HG02885 (cell line): Measurements from ENCODE around the gene WIZ.

Source experiments
- ATAC-seq: cut with Tn5 transposase; IDR thresholded peaks from one replicate; pipeline ENCODE4 v1.9.1; 2021; ENCODE audit warnings: mild to moderate bottlenecking; ENCODE audit not compliant: unreplicated experiment, poor library complexity

The WIZ gene

DNA sequence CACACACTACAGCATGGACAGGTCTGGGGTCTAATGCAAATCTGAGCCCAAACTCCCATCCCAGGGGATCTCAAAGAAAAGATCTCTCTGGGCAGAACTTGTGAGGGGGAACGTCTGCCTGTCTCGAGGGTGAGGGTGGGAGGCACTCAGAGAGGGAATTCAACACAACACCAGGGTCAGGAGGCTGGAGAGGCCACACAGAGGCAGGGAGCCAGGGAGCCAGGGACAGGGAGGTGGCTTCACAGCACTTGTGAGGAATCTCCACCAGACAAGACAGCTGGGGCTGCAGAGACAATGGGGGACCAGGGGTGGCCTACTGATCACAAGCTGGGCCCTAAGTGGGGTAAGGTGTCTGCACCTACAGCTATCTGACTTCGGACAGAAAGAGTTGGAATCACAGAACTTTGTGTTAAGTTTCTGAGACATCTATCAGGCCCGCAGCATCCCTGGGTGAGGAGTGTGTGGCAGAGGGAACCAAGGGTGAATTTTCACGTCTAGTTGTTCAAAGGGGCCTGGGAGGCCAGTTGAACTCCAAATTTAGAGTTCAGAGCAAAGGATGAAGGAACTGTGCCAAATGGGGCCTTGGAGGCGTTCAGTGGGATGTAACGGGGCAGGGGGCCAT lies 18.2 kb downstream of the WIZ start:
- ATAC-seq, result no peak

DNA sequence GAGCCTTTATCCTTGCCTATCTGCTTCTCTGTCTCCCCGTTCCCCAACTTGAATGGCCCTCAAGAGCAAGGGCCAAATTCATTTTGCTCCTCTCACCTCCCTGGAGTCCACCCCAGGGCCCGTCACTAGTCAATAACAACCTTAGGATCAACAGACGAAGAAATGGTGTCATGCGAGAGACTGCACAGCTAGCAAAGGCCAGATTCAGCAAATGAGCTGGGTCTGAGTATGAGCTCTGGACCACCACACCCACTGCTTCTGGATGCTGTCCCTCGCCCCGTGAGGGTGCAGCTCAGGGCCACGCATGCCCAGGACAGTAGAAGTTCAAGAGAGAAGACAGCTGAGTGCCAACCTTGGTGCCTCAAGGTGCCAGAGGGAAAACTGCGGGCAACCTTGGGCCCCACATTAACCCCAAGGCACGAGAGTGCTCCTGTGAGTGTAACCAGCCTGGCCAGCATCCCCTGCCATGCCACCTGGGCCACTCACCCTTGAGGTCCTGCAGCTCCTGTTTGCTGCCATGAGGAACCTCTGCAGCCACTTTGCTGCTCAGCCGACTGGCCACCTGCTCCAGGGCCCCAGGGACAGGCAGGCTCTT lies 19.1 kb downstream of the WIZ start:
- no peak for ATAC-seq

DNA sequence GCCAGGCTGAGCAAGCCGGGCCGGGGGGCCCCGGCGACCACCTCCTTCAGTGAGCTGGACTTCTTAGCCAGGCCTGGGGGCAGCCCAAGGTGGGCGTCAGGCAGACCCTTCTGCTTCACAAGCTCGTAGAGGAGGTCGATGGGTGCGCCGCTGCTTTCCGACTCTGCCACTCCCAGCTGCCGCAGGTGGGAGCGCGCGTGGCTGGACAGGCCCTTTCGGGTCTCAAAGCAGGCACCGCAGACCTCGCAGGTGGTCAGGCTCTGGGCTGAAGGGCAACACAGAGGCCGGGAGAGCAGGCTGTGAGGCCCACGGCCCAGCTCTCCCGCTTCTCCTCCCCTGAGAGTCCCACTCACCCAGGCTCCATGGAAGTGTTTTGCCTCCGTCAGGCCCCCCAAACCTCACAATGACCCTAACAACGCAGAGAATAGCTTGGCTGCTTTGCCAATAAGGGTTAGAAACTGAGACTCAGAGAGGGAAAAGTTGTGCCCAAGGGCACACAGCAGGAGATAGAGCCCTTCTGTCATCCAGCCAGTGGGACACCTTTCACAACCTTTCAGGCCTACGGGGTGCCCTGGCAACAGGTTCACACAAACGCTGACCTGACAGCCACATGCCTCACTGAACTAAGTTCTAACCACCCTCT lies 19.8 kb downstream of the WIZ start:
- no peak for ATAC-seq

DNA sequence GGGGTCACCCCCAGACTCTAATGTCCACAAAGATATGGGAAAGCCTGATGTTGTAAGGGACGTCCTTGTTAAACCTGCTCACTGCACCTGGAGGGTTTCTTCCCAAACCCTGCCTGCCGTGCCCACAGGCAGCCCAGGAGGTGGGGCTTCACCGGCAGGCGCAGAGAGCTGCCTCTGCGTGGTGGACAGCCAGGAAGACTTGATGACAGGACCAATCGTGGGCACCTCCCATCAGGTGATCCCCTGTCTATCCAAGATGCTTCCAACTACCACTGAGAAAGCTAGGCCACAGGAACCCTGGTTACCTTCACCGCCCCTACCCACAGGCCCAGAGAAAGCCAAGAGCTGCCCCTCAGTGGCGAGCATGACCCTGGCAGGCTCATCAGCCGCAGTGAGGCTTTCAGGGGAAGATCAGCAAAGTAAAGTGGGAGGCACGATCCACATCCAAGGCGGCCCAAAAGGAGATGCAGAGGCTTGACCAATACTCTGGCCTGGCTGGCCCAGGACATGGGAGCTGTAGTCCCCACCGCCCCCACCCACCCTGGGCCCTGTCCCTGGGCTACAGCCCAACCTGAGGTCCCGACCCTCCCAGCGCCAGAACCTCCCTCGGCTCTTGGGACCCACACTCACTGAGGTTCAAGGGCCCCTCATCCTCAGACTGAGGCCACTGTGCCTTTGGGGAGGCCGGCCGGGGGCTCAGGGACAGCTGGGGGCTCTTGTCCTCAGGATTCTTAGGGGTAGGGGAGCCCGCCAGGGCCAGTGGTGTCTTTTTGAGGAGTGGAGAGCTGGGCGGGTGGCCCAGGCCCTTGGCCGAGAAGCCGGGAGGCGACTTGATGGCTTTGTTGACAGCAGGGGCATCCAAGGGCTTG lies 20.6 kb downstream of the WIZ start:
- no peak for ATAC-seq

DNA sequence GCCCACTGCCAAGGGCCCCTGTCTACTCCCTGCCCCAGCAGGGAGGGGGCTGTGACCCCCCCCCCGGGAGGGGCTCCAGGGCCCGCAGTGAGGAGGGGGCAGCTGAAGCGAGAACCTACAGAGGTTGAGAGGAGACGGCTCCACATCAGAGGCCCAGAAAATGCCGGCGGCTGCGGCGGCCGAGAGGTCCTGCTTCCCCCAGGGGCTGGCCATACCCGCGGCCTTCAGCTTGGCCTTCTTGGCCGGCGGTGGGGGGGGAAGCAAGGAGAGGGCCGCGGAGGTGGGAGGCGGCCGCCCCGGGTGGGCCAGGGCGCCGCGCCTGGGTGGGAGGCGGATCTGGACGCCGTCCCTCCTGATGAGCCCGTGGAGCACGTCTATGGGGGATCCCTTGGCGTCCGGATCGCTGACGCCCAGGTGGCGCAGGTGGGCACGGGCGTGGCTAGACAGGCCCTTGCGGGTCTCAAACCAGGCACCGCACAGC lies 21.7 kb downstream of the WIZ start:
- no peak for ATAC-seq

DNA sequence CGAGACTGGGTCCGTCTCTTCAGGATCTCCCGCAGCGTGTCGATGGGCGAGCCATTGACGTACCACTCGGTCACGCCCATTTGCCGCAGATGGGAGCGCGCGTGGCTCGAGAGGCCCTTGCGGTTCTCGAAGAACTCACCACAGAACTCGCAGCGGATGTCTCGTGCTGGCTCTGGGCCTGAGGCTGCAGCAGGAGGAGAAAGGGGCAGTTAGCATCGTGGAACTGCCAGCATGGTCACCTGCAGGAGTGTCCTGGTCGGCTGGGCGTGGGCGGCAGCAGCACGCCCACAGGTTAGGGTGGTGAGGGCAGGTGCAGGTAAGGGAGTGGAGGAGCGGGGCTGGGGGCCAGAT lies 22.4 kb downstream of the WIZ start:
- no peak for ATAC-seq

DNA sequence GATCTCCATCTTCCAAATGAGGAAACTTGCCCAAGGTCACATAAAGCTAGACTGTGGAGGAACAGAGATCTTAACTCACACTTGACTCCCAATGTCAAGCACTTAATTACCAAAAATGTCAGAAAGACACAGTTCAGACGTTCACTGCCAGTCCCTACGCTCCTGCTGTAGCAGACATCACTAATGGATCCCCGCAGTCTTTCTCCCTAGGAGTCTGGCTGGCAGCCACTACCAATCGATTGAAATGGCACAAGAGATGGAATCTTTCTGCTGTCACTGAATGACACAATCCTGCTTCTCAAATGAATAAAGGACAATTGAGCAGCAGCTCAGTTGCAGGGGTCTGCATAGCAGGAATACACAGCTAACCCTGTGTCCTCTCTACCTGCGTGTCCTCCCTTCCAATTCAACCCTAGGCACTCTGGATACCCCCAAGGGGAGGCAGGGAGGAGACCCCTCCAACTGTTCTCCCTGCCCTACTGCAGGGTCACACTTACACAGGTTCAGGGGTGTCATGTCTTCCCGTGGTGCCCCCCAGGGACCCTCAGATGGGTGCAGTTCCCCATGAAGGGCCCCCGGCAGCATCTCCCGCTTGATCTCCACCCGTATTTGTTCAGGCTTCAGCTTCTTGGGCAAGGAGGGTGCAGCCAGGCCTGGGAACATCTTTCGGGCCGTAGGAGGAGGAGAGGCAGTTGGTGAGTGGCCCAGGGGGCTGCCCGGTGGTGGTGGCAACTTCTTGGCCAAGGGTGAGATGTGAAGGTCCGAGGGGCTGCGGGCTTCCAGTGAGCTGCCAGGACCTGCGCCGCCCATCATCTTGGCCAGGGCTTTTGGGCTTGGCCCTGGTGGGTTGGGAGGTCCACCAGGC lies 23.0 kb downstream of the WIZ start:
- no peak for ATAC-seq

DNA sequence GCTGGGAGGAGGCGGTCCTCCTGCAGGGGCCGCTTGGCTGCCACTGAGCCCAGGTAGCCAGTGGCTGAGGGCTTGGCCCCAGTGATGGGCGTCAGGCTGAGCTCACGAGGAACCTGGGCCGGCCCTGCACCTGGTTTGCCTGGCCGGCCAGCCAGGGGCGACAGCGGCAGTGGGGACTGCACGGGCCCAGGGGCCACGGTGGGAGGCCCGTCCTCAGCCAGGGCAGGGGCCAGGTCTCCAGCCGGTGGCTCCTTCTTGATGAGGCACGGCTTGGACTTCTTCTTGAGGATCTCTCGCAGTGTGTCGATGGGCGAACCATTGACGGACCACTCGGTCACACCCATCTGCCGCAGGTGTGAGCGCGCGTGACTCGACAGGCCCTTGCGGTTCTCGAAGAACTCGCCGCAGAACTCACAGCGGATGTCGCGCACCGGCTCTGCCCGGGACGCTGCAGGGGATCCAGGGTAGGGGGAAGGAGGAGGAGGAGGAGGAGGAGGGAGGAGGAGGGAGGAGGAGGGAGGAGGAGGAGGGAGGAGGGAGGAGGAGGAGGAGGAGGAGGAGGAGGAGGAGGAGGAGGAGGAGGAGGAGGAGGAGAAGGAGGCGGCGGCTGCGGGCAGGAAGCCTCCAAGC lies 24.3 kb downstream of the WIZ start:
- no peak for ATAC-seq

DNA sequence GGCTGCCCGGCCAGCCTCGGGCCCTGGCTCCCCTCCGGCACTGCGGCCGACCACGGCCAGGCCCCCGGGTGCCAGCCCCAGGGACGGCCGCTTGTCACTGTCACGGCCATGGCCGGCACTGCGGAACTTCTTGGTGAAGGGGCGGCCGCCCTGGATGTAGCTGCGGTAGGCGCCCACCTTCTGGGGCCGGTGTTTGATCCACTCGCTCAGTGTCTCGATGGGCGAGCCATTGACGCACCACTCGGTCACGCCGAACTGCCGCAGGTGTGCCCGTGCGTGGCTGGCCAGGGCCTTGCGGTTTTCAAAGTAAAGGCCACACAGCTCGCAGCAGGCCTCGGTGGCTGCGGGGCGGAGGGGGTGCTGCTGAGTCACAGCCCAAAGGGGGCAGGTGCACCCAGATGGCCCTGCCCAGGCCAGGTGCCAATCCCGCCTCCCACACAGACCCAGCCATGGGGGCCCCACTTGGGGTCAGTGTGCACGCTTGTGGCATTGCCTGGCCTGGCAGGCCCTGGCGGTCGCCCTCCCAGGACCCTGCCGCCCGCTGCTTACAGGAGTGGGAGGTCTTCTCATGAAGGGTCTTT lies 25.0 kb downstream of the WIZ start:
- no peak for ATAC-seq

DNA sequence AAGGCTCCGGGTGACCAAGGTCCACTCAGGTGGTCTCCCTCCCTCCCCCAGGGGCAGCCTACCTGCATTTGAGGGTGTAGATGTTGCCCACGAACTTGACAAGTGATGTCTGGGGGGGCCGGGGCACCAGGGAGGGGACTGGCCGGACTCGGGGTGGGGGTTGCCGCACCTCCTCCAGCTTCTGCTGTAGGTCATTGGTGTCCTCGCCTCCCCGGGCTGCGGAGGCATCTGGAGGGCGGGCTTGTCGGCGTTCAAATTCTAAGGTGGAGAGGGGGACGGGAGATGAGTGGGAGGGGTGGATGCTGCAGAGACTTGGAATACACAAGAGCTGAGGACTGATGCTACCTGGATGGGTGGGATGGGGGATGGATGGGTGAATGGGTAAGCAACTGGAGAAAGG lies 25.6 kb downstream of the WIZ start:
- ATAC-seq, result no peak

DNA sequence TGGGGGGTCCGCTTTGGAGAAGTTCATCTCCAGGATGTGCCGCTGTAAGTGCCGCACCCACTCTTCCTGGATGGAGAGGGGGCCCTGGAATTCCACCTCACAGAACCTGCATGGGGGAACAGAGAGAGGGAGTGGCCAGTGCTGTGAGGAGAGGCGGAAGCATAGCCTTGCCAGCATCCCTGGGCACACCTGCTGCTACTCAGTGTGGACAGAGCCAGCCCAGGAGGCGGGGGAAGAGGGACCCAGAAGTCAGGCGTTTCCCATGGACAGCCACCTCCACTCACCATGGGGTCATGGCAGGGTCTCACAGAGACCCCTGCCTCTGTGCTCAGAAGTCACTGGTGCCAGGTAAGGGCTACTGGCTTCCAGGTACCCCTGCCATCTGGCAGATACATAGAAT lies 26.6 kb downstream of the WIZ start:
- no peak for ATAC-seq

DNA sequence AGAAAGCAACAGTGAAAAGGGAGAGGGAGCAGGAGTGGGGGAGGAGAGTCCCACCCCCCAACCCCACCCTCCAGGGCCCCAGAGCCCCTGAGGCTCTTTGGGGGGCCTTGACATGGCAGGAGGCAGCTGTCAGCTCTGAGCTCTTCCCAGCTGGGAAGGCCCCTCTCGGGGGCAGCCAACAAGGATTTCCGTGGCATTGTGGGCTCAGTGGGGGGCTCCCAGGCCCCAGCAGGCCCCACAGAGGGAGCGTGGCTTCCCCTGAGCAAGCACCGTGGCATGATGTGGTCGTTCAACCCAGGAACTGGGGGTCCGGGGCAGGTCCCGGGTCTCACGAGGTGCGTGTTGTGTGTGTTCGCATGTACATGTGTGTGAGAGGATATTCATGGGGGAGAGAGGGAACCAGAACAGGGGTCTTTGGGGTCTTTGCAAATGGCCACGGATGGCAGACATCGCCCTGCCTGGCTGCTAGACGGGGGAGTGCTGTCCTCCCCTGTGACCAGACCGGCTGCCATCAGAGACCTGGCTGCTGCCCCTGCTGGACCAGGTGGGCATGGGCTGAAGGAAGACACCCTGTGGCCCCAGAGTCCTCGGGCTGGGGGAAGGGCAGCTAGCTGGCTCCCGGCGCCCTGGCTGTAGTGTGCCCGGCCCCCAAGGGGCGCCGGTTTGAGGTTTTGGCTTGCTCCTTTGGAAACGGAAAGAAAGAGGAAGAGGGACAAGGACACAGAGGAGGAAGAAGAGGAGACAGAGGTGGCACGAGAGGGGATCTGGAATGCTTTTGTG lies 27.3 kb downstream of the WIZ start:
- ATAC-seq, result no peak

DNA sequence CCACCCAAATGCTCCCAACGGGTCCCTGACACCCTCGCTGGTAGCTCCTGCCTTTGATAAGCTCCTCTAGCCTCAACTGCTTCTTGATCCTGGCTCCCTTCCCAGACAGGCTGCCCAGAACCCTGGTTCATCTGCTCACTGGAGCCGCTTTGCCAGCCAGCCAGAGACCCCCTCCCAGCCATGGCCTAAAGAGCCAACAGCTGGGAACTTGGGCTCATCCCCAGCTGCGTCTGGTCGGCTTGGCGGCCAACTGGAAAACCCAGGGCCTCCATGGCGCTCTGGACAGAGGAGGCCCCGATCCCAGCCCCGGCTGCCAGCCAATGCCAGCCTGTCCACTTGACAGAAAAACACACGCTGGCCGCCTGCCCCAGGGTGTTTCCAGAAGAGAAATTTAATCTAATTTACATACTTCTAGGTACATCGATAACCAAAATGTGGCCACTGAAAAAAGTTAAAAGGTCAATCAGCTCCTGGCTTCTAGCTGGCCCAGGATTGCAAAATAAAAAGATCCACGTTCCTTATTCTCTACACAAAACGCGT lies 28.0 kb downstream of the WIZ start:
- ATAC-seq, result no peak

DNA sequence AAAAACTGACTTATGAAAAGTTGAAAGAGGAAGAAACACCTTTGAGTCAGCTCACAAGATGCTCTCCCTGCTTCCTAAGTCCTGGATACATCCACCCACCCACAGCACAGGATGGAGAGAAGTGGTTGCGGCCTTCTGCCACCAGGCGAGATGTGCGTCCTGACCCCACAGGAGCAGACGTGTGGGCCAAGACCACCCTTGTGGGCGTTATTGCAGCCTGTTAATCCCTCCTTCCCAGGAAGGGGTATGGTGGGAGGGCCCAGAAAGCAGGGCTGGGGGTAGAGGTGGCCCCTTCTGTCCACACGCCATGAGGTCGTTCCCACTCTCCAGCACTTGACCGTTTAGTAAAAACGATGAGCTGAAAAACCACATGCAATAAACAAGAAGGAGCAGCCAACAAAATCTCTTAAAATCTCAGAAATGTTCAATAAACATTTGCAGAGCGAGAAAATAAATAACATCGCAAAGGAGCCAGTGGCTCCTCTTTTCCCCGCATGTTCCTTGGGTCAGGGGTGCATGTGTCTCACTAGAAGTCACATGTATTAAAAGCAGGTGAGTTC lies 28.5 kb downstream of the WIZ start:
- no peak for ATAC-seq

DNA sequence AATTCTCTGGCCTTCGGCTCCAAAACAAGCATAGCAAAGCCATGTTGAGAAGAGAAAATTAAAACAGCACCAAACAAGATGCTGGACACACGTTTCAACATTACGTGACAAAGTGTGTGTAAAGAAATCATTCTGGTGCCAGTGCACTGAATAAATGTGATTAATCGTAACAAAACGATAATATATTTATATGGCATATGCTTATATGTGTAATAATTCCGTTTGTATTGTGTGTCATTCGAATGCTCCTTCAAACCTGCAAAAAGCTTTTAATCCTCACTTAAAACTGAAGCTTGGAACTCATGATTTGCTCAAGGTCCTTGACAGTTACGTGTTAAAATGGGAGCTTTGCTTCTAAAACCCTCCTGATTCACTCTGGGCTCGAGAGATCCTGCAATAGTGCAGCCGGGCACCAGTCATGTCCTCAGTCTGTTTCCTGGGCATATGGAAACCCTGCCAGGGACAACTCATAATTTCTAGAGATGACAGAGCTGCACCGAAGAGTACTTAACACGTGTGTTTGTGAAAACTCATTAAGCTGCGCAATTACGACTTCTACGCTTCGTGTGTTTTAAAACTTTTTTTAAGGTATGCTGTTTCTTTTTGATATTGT lies 30.2 kb downstream of the WIZ start:
- ATAC-seq, result no peak

DNA sequence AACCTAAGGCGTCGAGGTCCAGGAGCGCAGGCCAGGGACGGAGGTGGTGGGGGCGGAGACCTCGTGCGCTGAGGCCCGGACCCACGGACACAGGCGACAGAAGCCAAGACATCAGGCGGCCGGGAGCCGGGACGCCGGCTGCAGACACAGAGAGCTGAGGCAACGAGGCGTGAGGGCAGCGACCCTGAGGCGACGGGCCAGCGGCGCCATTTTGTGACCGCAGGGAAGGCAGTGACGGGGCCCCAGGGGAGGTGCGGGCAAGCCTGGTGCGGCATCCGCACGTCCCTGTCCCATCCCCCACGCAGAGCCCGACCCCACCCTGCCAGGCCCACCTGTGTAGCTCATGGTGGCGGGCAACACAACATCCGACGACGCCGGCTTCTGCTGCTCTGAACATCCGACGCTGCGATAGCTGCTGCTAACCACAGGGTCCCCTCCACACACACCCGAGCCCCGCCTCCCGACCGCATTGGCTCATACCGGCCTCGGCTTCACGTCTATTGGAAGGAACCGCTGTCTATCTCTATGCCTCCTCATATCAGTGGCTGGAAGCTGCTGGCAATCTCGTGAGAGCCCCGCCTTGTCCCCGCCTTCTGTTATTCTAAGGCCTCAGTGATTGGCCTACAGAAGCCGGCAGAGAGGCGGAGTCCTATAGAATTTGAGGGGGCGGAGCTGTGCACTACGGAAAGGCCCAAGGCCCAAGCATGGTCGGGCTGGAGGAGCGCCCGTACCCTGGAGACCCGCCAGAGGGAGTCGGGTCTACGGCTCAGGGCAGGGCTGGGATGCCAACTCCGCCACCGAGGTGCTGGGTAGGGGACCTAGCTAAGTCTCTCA lies 31.0 kb downstream of the WIZ start, which contains the start of gene AKAP8L:
Gene AKAP8L (minus strand): TSS at position 410 of the 834 bp plus-strand sequence. CDS start 65 bp downstream, at position 345.
- peak; percentile 97 for ATAC-seq

DNA sequence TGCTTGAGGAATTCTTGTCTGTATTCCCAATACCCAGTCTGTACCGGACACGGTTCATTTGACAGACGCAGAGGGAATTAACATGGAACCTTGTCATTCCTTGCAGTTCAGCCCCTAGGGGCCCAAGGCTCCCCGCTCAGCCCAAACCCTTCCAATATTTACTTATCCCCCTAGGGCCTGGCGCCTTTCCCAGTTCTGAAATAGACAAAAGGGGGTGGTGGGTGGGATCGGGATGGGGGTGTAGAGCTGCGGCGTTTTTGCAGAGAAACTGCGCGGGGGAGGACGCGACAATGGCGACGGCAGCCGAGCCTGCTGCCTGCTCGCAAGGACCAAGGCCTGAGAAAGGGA lies 31.6 kb downstream of the WIZ start:
- no peak for ATAC-seq
